Transverse colon (tissue), 4 donors: ENCODE results near the gene RALGDS.

ENCODE experiments used
- EP300 ChIP-seq: sonication (generic); formaldehyde crosslinking; IDR thresholded peaks from one replicate; pipeline ENCODE4 v1.6.1; 2017; ENCODE audit warnings: antibody characterized with exemption, low read depth
- POLR2A ChIP-seq: fragments of 450-650 bp; IDR thresholded peaks from one replicate; pipeline ENCODE4 v1.6.1; 2016; ENCODE audit warnings: antibody characterized with exemption, mild to moderate bottlenecking, moderate library complexity
- POLR2AphosphoS5 ChIP-seq, 3 donors: sonication (generic); formaldehyde crosslinking; IDR thresholded peaks; one replicate each; pipeline ENCODE4 v1.6.1; 2016; ENCODE audit warnings: antibody characterized with exemption in 3 of 3
- TF ChIP-seq, protein P1 (sequence below), 5 experiments: fragments of 200-600 bp in 3 of 5; fragments of 450-650 bp in 2 of 5; sonication (generic) in 3 of 5; IDR thresholded peaks; 1 replicate in 2 of 5; 2 replicates in 3 of 5; pipeline ENCODE4 v1.5.1; 2016 to 2017; ENCODE audit warnings: antibody characterized with exemption in 5 of 5, inconsistent platforms in 3 of 5, mild to moderate bottlenecking in 2 of 5, moderate library complexity in 1 of 5

DNA sequence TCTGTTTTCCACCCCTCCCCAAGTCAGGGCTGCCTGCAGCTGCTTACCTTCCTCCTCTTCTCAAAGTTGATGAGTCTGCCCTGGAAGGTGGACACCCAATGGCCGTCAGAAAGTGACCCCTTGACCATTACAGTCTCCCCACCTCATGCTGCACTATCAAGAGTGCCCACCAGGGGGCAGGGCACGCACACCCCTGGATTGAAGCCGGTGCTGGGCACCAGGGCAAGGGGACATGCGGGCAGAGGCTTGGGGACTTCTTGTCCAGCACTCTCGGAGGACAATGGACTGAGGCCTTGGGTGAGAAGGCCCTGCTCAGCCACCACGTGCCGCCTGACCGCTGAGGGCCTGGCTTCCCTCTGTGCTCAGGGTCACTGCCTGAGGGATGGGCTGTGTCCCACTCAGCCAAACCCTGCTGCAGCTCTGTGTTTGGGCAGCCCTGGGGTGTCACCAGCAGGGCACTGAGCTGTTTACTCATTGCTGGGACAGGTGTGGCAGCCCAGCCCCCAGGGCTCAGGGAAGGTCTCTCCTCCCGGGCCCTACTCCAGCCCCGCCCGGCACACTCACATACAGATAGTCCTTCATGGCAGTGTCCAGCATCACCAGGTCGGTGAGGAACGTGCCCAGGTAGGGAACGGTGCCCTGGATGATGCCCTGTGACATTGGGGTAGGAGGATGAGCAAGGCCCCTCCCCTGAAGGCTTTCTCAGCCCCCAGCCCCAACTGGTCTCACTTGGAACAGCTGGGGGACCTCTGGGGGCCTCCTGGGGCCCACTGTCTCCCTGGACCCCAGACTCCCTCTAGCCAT is 17.7 kb downstream of the RALGDS start:
- TF ChIP-seq, protein P1, sequence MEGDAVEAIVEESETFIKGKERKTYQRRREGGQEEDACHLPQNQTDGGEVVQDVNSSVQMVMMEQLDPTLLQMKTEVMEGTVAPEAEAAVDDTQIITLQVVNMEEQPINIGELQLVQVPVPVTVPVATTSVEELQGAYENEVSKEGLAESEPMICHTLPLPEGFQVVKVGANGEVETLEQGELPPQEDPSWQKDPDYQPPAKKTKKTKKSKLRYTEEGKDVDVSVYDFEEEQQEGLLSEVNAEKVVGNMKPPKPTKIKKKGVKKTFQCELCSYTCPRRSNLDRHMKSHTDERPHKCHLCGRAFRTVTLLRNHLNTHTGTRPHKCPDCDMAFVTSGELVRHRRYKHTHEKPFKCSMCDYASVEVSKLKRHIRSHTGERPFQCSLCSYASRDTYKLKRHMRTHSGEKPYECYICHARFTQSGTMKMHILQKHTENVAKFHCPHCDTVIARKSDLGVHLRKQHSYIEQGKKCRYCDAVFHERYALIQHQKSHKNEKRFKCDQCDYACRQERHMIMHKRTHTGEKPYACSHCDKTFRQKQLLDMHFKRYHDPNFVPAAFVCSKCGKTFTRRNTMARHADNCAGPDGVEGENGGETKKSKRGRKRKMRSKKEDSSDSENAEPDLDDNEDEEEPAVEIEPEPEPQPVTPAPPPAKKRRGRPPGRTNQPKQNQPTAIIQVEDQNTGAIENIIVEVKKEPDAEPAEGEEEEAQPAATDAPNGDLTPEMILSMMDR (IDR thresholded peaks at IDR 0.05): peak; percentile 97 to 99 (median 98)
- TF ChIP-seq EP300 (no peak), POLR2AphosphoS5 (IDR thresholded peaks at IDR 0.05) (peak in 1 of 3 donors; percentile 5), POLR2A (no peak)
